SK-N-SH (cell line): ENCODE measurements around the gene CHCHD3.

Experiments
- EP300 ChIP-seq, 2 experiments: IDR thresholded peaks; 2 replicates each; pipeline versions ENCODE4 v1.4.0 to v1.6.1; 2012; ENCODE audit warnings: borderline replicate concordance in 1 of 2, low read depth in 1 of 2, low read length in 1 of 2
- EZH2phosphoT487 ChIP-seq: fragments of 200-600 bp; sonication (generic); IDR thresholded peaks from 2 replicates; pipeline ENCODE4 v1.6.1; 2017; ENCODE audit warnings: low read depth, mixed run types, mild to moderate bottlenecking, antibody characterized with exemption, moderate library complexity, borderline replicate concordance
- GABPA ChIP-seq: IDR thresholded peaks from 2 replicates; pipeline ENCODE4 v1.4.0; 2012; ENCODE audit warnings: low read depth, mild to moderate bottlenecking
- JUND ChIP-seq: IDR thresholded peaks from 2 replicates; pipeline ENCODE4 v1.4.0; 2012
- POLR2AphosphoS5 ChIP-seq: IDR thresholded peaks from 2 replicates; pipeline ENCODE4 v1.6.1; 2012; ENCODE audit warnings: low read depth, low read length
- TCF12 ChIP-seq: IDR thresholded peaks from 2 replicates; pipeline ENCODE4 v1.4.0; 2012
- YY1 ChIP-seq: IDR thresholded peaks from 2 replicates; pipeline ENCODE4 v1.4.0; 2012; ENCODE audit warnings: low read depth, mild to moderate bottlenecking
- TF ChIP-seq, protein P1 (sequence below): fragments of 200-600 bp; sonication (generic); IDR thresholded peaks from 2 replicates; pipeline ENCODE4 v1.6.1; 2017; ENCODE audit warnings: antibody characterized with exemption, mild to moderate bottlenecking, moderate library complexity
- TF ChIP-seq, protein P2 (sequence below): IDR thresholded peaks from 2 replicates; pipeline ENCODE4 v1.6.1; 2012; ENCODE audit warnings: mild to moderate bottlenecking, low read depth, low read length, moderate library complexity

DNA sequence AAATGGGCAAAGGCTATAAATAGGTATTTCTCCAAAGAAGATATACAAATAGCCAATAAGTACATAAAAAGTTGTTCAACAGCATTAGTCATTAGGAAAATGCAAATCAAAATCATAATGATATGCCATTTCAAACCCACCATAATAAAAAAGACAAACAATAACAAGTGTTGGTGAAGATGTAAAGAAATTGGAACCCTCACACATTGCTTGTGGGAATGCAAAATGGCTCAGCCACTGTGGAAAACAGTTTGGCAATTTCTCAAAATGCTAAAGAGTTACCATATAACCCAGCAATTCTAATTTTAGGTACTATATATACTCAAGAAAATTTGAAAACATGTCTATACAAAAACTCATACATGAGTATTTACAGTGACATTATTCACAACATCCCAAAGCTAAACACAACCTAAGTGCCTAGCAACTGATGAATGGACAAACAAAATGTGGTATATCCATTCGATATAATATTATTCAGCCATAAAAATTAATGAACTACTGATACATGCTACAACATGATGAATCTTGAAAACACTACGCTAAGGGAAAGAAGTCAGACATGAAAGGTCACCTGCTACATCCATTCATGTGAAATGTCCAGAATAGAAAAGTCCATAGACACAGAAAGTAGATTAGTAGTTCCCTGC lies 55.6 kb downstream of the CHCHD3 start:
- TF ChIP-seq, protein P1, sequence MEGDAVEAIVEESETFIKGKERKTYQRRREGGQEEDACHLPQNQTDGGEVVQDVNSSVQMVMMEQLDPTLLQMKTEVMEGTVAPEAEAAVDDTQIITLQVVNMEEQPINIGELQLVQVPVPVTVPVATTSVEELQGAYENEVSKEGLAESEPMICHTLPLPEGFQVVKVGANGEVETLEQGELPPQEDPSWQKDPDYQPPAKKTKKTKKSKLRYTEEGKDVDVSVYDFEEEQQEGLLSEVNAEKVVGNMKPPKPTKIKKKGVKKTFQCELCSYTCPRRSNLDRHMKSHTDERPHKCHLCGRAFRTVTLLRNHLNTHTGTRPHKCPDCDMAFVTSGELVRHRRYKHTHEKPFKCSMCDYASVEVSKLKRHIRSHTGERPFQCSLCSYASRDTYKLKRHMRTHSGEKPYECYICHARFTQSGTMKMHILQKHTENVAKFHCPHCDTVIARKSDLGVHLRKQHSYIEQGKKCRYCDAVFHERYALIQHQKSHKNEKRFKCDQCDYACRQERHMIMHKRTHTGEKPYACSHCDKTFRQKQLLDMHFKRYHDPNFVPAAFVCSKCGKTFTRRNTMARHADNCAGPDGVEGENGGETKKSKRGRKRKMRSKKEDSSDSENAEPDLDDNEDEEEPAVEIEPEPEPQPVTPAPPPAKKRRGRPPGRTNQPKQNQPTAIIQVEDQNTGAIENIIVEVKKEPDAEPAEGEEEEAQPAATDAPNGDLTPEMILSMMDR: no peak
- TF ChIP-seq EZH2phosphoT487 (no peak), EP300 (IDR thresholded peaks at IDR 0.05; ENCODE audit: borderline replicate concordance in 1 of 2, low read depth in 1 of 2, low read length in 1 of 2) (no peak), GABPA (no peak), TCF12 (no peak), POLR2AphosphoS5 (no peak), YY1 (no peak), JUND (no peak)
- TF ChIP-seq, protein P2, sequence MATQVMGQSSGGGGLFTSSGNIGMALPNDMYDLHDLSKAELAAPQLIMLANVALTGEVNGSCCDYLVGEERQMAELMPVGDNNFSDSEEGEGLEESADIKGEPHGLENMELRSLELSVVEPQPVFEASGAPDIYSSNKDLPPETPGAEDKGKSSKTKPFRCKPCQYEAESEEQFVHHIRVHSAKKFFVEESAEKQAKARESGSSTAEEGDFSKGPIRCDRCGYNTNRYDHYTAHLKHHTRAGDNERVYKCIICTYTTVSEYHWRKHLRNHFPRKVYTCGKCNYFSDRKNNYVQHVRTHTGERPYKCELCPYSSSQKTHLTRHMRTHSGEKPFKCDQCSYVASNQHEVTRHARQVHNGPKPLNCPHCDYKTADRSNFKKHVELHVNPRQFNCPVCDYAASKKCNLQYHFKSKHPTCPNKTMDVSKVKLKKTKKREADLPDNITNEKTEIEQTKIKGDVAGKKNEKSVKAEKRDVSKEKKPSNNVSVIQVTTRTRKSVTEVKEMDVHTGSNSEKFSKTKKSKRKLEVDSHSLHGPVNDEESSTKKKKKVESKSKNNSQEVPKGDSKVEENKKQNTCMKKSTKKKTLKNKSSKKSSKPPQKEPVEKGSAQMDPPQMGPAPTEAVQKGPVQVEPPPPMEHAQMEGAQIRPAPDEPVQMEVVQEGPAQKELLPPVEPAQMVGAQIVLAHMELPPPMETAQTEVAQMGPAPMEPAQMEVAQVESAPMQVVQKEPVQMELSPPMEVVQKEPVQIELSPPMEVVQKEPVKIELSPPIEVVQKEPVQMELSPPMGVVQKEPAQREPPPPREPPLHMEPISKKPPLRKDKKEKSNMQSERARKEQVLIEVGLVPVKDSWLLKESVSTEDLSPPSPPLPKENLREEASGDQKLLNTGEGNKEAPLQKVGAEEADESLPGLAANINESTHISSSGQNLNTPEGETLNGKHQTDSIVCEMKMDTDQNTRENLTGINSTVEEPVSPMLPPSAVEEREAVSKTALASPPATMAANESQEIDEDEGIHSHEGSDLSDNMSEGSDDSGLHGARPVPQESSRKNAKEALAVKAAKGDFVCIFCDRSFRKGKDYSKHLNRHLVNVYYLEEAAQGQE: no peak
